Measurements from ENCODE around the gene XRCC3. TPM values are rescaled to one million over a fixed set of nuclear protein-coding genes. Genes with fewer than 3 reads are reported as not detected.

Gene XRCC3
- total and polyA plus RNA-seq, 7 donors = 1.8 to 15.7 (median 3.6) TPM

GRCh38 chr14:103723748-103724081, 8.5 kb upstream of the XRCC3 start:
- Histone ChIP-seq H3K4me1 (peaks cover 0 to 62% (median 44%) of the 10 kb centered on the region in 4 donors), H3K4me3 (peak overlapping the region in 1 of 4 donors; percentile 1), H3K36me3 (peaks cover under 1 to 27% (median 3%) of the 10 kb centered on the region in 4 donors), H3K9me3 (no peaks in the 10 kb centered on the region), H3K27me3 (no peaks in the 10 kb centered on the region), H3K27ac (peak overlapping the region; percentile 76 to 85 (median 82))
- no peak for DNase-seq
- WGBS, 2 donors = 80 to 88% methylated on average over 7 of the region's 7 CpGs
- intact Hi-C loops (cut with DNase I) = no loop called here
- TF ChIP-seq POLR2A (IDR thresholded peaks at IDR 0.05) = no peak
- no peak for TF ChIP-seq CTCF (IDR thresholded peaks at IDR 0.05)
- TF ChIP-seq POLR2AphosphoS5 (IDR thresholded peaks at IDR 0.05) = no peak
- no peak for TF ChIP-seq EP300 (IDR thresholded peaks at IDR 0.05)

GRCh38 chr14:103721334-103722120, 6.3 kb upstream of the XRCC3 start:
- H3K36me3 ChIP-seq = peaks cover 0 to 13% (median 0%) of the 10 kb centered on the region in 4 donors
- intact Hi-C loops (cut with DNase I) = no loop called here
- no peak for DNase-seq
- H3K27me3 ChIP-seq = no peaks in the 10 kb centered on the region
- no peaks in the 10 kb centered on the region for H3K9me3 ChIP-seq
- peak overlapping the region; percentile 2 to 85 (median 82) for H3K27ac ChIP-seq
- TF ChIP-seq POLR2A (IDR thresholded peaks at IDR 0.05) = no peak
- no peak for TF ChIP-seq CTCF (IDR thresholded peaks at IDR 0.05)
- TF ChIP-seq EP300 (IDR thresholded peaks at IDR 0.05) = no peak
- TF ChIP-seq POLR2AphosphoS5 (IDR thresholded peaks at IDR 0.05) = no peak
- 91 to 93% methylated on average over 26 of the region's 26 CpGs for WGBS, 2 donors
- H3K4me1 ChIP-seq = peaks cover 0 to 84% (median 66%) of the 10 kb centered on the region in 4 donors
- no peak overlapping the region for H3K4me3 ChIP-seq

GRCh38 chr14:103719751-103720150, 4.5 kb upstream of the XRCC3 start:
- Histone ChIP-seq H3K27me3 (no peaks in the 10 kb centered on the region), H3K4me1 (peaks cover 0 to 82% (median 64%) of the 10 kb centered on the region in 4 donors), H3K4me3 (no peak overlapping the region), H3K9me3 (no peaks in the 10 kb centered on the region), H3K27ac (peak overlapping the region in 1 of 4 donors; percentile 85), H3K36me3 (no peaks in the 10 kb centered on the region)
- intact Hi-C loops (cut with DNase I) = no loop called here
- no peak for TF ChIP-seq POLR2AphosphoS5 (IDR thresholded peaks at IDR 0.05)
- TF ChIP-seq CTCF (IDR thresholded peaks at IDR 0.05) = no peak
- no peak for TF ChIP-seq EP300 (IDR thresholded peaks at IDR 0.05)
- no peak for TF ChIP-seq POLR2A (IDR thresholded peaks at IDR 0.05)
- WGBS, 2 donors = 73 to 83% methylated on average over 8 of the region's 8 CpGs
- no peak for DNase-seq

- no peaks in the 10 kb centered on the region for H3K9me3 ChIP-seq
- H3K27ac ChIP-seq = peak overlapping the region; percentile 41 to 55 (median 49)
- DNase-seq = no peak
- H3K4me3 ChIP-seq = peak overlapping the region in 2 of 4 donors; percentile 1 to 12
- WGBS, 2 donors = 84 to 91% methylated on average over 16 of the region's 16 CpGs
- H3K4me1 ChIP-seq = peaks cover 0 to 81% (median 61%) of the 10 kb centered on the region in 4 donors
- no peaks in the 10 kb centered on the region for H3K36me3 ChIP-seq
- intact Hi-C loops (cut with DNase I) = no loop called here
- TF ChIP-seq POLR2A (IDR thresholded peaks at IDR 0.05) (no peak), CTCF (IDR thresholded peaks at IDR 0.05) (no peak), POLR2AphosphoS5 (IDR thresholded peaks at IDR 0.05) (peak in 3 of 4 donors; percentile 47 to 64 (median 55)), EP300 (IDR thresholded peaks at IDR 0.05) (peak in 1 of 4 donors; percentile 42)
- H3K27me3 ChIP-seq = no peaks in the 10 kb centered on the region
Measured at GRCh38 chr14:103718572-103718971, 3.3 kb upstream of the XRCC3 start.

Data from sigmoid colon (tissue), 7 donors.